ENCODE measurements around the gene DDX23. TPM values are rescaled to one million over a fixed set of nuclear protein-coding genes. Genes with fewer than 3 reads are reported as not detected.

Gene DDX23
- total RNA-seq, 1 donor from 2014 or later: 78.5 TPM

GRCh38 chr12:48796976-48797375 is 55.0 kb downstream of the DDX23 start:
- no peak for DNase-seq (ENCODE audit: low spot score)

DNA sequence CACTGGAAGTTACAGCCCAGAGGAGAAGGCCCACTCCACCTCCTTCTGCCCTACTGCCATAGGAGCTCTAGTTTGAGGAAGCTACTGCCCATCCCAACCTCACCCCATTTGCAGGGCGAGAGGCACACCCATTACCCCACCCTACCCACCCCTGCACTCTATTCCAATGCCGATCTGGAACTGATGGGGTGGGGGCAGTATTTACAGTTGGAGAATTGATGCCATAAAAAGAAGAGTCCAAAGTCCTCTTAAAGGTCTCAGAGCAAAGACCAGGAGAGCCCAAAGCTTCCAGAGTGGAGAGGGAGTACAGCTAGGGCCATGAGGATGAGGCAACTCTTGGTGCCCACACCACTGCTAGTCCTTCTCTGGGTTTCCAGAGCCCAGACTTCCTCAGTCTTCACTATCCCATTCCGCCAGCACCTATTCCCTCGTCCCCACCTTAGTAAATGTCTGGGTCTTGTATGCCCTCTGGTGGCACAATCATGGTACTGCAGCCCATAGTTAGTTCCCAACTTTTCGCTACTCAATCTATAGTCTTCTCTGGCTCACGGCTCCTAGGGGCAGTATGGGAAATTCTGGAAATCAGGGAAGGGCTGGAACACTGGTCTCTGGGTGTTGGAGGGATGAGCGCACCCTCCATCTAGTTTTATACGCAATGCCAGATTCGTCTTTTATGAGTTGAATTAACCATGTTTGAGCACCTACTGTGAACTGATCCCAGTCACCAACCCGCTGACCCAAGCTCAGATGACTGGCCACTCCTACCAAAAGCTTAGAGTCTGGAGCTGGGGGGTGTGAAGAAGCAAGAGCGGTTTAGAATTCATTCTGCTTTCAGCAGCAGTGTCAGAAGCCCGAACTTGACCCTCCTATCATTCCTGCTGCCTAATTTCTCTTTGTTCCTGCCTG is 56.2 kb downstream of the DDX23 start:
- peak; percentile 82 for DNase-seq (ENCODE audit: low spot score)

- DNase-seq (ENCODE audit: low spot score): peak; percentile 60
Measured at GRCh38 chr12:48794870-48795269, 57.1 kb downstream of the DDX23 start.

- no peak for DNase-seq (ENCODE audit: low spot score)
Measured at GRCh38 chr12:48793696-48794095, 58.3 kb downstream of the DDX23 start.

GRCh38 chr12:48789858-48790326 is 62.1 kb downstream of the DDX23 start:
- no peak for DNase-seq (ENCODE audit: low spot score)

- DNase-seq (ENCODE audit: low spot score): peak; percentile 83
Measured at GRCh38 chr12:48788854-48789775, 62.8 kb downstream of the DDX23 start, which contains the start of gene ADCY6. TSS of gene ADCY6 (minus strand) at chr12:48789089. CDS start at chr12:48783434, 5,655 bp downstream.

GRCh38 chr12:48788524-48788853 is 63.5 kb downstream of the DDX23 start:
- no peak for DNase-seq (ENCODE audit: low spot score)

DNA sequence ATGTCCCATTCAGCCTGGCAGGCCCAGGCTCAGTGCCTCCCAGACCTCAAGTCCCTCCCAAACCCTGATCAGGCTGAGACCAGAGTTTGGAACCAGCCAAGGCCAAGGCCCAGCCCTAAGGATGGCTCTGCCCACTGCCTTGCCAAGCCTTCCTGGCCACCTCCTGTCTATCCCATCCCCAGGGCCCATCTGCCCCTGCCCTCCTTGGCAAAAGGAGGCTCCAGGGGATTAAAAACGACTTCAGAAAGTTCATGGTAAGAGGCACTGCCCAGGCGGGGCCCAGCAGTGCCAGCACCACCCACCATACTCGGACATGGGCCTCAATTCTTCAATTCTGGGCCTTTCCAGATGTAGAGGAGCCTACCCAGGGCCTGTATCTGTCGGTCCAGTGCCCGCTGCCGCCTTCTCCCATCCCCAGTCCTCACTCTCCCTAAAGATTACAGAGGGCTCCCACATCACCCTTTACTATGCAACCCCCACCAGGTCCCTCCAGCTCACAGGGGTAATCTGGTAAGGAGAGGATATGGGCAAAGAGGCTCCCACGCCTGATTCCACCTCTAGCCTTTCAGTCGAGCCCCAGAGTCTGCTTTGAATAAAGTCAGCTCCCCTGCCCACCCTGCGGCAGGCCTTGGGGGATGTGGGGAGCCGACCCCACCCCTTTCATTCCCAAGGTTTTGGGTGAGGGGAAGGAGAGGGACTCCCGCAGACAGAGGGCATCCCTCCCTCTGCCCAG is 64.0 kb downstream of the DDX23 start:
- no peak for DNase-seq (ENCODE audit: low spot score)

DNA sequence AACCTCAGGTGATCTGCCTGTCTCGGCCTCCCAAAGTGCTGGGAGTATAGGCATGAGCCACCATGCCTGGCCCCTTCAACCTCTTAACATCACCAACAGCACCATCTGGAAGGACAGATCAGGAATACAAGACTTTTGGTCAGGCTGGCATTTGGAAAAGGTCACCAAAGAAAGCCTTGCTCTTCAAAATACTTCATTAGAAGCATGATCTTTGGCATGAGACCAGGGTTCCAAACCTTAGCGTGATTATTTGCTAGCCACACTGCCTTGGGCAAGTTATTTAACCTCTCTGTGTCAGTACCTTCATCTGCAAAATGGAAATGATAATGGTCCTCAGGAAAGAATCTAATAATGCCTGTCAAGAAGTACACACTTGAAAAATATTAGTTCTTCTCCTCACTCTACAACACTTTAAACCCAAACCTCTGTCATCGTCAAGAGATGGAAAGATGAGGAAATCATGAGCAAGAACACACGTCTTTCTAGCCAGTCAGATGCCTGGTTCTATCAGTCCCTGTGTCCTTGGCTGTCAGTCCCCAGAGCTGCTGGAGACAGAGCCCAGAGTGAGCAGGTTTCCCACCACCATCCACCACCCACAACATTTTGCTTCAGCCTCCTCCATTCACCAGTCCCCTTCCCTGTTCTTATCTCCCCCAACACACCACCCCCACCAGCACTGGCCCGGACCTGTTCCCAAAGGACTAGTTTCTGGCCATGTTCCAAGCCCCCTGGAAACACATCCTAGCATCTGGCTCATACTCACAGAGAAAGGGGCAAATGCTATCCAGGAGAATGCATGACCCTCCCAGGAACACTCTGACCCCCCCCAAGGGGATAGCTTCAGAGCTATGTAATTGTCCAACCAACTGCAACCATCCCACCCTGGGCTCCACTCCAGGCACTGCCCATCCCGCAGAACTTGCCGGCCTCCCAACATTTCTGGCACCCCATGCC is 65.1 kb downstream of the DDX23 start:
- no peak for DNase-seq (ENCODE audit: low spot score)

DNA sequence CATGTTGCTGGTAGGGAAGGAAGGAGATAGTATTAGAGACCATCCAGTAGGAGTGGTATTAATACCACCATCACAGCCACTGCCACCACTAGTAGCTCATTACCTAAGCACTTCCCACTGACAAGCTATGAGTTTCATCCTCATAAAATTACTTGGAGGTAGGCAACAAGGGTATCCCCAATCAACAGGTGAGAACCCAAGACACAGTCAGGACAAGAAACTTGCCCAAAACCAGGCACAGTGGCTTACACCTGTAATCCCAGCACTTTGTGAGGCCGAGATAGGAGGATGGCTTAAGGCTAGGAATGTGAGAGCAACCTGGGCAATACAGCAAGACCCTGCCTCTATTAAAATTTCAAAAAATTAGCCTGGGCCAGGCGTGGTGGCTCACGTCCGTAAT is 68.5 kb downstream of the DDX23 start:
- DNase-seq (ENCODE audit: low spot score): no peak

DNA sequence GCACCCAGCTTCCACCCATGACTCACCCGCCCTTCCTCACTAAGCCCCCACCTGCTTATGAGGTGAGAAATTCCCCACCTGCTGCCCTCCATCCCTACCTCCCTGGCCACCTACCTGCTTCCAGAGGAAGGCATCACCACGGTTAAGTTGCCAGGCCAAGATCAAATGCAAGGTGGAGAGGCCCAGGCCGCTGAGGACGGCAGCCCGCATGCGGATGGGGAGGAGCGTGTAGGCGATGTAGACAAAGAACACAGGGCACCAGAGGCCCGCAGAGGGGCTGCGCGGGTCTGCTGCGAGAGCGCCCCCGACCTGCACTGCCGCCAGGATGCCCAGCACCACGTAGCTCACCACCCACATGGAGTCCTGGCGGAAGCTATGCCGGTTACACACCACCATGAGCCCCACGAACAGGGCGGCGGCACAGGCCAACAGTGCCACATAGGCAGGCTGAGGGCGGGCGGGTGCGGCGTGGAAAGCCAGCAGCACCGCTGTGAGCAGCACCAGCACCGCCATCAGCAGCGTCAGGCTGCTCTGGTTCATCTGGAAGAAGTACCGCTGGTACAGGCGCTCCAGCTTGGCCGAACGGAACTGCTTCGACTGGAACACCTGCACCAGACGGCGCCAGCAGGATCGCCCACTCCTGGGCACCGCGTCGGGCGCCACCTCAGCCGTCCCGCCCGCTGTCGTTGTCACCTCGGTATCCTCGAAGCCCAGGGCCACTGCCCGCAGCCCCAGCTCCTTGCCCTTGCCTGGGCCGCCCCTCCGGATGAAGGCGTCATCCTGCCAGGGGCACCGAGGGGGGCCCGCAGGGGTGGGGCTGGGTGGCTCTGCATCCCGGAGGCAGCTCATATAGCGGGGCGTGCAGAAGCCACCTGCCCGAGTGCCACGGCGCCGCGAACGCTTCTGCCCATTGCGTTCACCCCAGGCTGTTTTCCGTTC is 69.2 kb downstream of the DDX23 start:
- no peak for DNase-seq (ENCODE audit: low spot score)

DNA sequence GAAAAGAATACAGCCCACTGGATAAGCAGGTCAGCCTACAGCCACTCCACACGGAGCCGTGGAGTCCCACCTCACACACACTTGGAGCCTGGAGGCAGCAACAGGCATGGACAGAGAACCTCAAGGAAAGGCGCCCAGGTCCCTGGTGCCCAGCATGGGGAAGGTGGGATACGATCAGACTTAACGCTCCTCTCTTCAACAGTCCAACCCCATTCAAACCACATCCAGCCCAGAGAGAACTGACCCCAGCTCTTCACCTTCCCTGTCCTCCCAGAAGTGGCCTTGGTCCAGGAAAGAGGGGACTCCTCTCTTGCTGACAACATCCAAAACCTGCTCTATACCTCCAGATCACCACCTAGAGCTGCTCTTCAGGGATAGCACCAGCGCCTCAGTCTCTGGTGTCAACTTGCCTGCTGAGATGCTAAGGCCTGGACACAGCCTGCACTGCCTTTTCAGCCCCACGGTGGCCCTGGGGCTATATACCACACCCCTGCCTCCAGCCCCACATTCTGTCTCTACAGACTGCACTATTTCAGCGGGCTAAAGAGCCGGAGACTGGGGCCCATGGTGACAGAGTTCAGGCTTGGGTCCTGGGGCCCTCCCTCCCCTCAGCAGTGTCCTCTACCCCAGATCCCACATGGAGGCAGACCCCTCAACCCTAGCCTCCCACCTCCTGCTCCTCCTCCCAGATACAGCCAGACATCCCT is 70.1 kb downstream of the DDX23 start:
- DNase-seq (ENCODE audit: low spot score): no peak

DNA sequence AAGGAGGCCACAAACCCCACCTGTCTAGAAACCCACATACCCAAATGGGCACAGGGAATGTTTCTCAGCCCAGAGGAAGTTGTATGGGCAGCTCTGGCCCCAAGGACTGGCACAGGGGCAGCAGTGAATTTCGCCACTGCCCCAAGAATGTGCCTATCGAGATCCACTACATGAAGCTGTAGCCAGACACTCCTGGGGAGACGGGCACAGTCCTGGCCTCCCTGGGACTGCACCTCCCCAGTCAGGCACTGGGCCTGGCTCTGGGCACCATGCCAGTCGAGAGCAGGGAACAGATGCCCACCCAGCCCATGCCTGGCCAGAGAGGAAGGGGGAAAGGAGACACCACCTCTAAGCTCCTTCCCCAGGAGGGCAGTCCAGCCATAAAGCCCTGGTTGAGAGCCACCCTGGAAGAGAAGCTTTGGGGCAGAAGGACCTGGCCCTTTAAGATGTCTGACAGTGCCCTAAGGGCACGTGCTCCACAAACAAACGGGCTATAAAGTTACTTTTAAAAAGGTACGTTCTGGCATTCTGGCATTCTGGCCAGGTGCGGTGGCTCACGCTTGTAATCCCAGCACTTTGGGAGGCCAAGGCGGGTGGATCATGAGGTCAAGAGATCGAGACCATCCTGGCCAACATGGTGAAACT is 71.5 kb downstream of the DDX23 start:
- DNase-seq (ENCODE audit: low spot score): no peak

DNA sequence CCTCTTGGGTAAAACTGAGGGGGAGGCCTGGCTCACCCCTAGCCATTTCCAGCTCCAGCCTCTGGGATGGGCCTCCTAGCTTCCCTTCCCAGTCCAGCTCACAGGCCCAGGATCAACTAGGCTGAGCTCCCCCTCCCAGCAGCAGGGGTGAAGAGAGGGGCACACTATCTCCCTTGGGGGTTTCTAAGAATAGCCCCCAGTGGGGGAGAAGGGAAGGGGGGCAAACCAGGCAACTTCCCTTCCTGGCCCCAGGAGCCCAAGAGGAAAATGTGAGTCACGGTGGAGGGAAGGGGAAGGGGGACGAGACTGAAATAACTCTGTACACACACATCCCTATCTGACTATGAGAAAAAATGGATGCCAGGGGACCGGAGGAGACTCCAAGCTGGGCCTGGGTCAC is 72.1 kb downstream of the DDX23 start:
- peak; percentile 68 for DNase-seq (ENCODE audit: low spot score)

All from umbilical cord (tissue), 2 donors.